Pancreas (tissue), 10 donors: ENCODE data around the gene IFNGR2. TPM values are rescaled to one million over a fixed set of nuclear protein-coding genes. Genes with fewer than 3 reads are reported as not detected.

Experiments used
- ATAC-seq, 4 donors: fragments of 200-7000 bp; cut with Tn5 transposase; one replicate each; pipeline versions ENCODE4 v1.8.0 to v1.9.1; 2020; ENCODE audit warnings: mild to moderate bottlenecking in 4 of 4, moderate library complexity in 4 of 4
- DNase-seq, 6 donors: peaks; one replicate each; pipeline ENCODE4 v3.0.0-alpha.2; 2020
- FAIRE-seq: peaks from 2 replicates; lab custom pipeline; 2012; peaks lifted over from hg19 to GRCh38; lab: Jason Lieb, UNC
- H3K27ac ChIP-seq, 4 donors: fragments of 200-600 bp; sonication (generic); 1 replicate in 3 of 4; 2 replicates in 1 of 4; pipeline versions ENCODE4 v1.5.0 to v1.8.0; 2020
- H3K27me3 ChIP-seq, 4 donors: fragments of 200-600 bp; one replicate each; pipeline ENCODE4 v1.8.0; 2021
- H3K36me3 ChIP-seq, 3 donors: fragments of 200-600 bp; sonication (generic) in 1 of 3; one replicate each; pipeline versions ENCODE4 v1.5.0 to v1.8.0; 2020 to 2021
- H3K4me1 ChIP-seq, 3 donors: fragments of 200-600 bp; one replicate each; pipeline ENCODE4 v1.8.0; 2021
- H3K4me3 ChIP-seq, 4 donors: fragments of 200-600 bp; sonication (generic) in 2 of 4; one replicate each; pipeline versions ENCODE4 v1.5.0 to v1.8.0; 2020 to 2021
- H3K9me3 ChIP-seq, 4 donors: fragments of 200-600 bp; one replicate each; pipeline ENCODE4 v1.8.0; 2021
- CTCF ChIP-seq, 4 donors: fragments of 200-600 bp; sonication (generic) in 3 of 4; IDR thresholded peaks; one replicate each; pipeline versions ENCODE4 v1.5.0 to v1.8.0; 2021; ENCODE audit warnings: antibody characterized with exemption in 4 of 4
- WGBS, 2 donors: extraction: QIAGEN DNeasy Blood & Tissue Kit; methylation state at CpG; one replicate each; pipeline ENCODE4 v1.1.7; 2013; 5-methylcytosine and 5-hydroxymethylcytosine counted together
- intact Hi-C, 3 donors: fragments of 100-400 bp; cut with DNase I; formaldehyde crosslinking; loops; one replicate each; pipeline versions ENCODE4 v1.11.1 to v1.14.2; 2022
- polyA plus RNA-seq, 2 donors: library from polyadenylated mRNA; stranded (reverse); fragments of 200-250 nt; gene quantifications; one replicate each; pipeline ENCODE4 v1.2.3, GENCODE V29; 2013
- total RNA-seq, 6 donors: library from RNA; stranded (reverse); fragmentation: NEBNext Ultra II Directional in 4 of 6; extraction: Animal tissue kit (Norgen Biotek cat#: 25700) in 4 of 6; gene quantifications; one replicate each; pipeline versions ENCODE4 v1.2.1 to v1.2.4, GENCODE V29; 2021 to 2023
- donor health status: healthy with polysubstance abuse.
- donor health status: DM: no; HTN: no; CAD: no; lungs with moderate emphysema.
- donor health status: DM: no; HTN: no; CAD: no.
- donor health status: control.
- donor health status: control.
- donor health status: Bipolar disorder and iron deficiency.
- donor health status: DM: yes; HTN: yes; CAD: no.
- donor health status: DM: no; HTN: no; CAD: no.
- donor health status: DM: no; HTN: no; CAD: no.
- donor health status: DM: yes; HTN: yes; CAD: no.

Gene IFNGR2
- total and polyA plus RNA-seq, 8 donors = 10.1 to 56.5 (median 19.9) TPM

- Histone ChIP-seq H3K27ac (no peak overlapping the region), H3K4me1 (peaks cover 0 to 6% (median 4%) of the 10 kb centered on the region in 3 donors), H3K36me3 (no peaks in the 10 kb centered on the region), H3K9me3 (no peaks in the 10 kb centered on the region), H3K4me3 (peak overlapping the region in 1 of 4 donors; percentile 90), H3K27me3 (no peaks in the 10 kb centered on the region)
- DNase-seq = no peak
- ATAC-seq = no peak
- no peak for FAIRE-seq
- TF ChIP-seq CTCF (IDR thresholded peaks at IDR 0.05) = no peak
- WGBS, 2 donors = 86 to 92% methylated on average over 9 of the region's 9 CpGs
- intact Hi-C loops = no loop called here
Measured at GRCh38 chr21:33481314-33481943, 78.2 kb downstream of the IFNGR2 start.

Other genes starting within 250 kb of the IFNGR2 start
- gene IFNAR2, start 173.5 kb upstream of the IFNGR2 start, total RNA-seq = 10 to 100 TPM in 2 of 6 donors, 1 to 10 TPM in 4; 4.0 to 26.8 (median 7.9) TPM
- gene IFNAR2, start 173.5 kb upstream of the IFNGR2 start, polyA plus RNA-seq = 1 to 10 TPM; 7.8 to 8.2 TPM
- gene IL10RB, start 137.0 kb upstream of the IFNGR2 start, total RNA-seq = 10 to 100 TPM; 11.9 to 25.1 (median 14.8) TPM
- 10 to 100 TPM; 12.2 to 14.8 TPM for gene IL10RB, start 137.0 kb upstream of the IFNGR2 start, polyA plus RNA-seq
- gene IFNAR1, start 78.4 kb upstream of the IFNGR2 start, total RNA-seq = 10 to 100 TPM; 21.4 to 48.5 (median 27.6) TPM
- gene IFNAR1, start 78.4 kb upstream of the IFNGR2 start, polyA plus RNA-seq = 1 to 10 TPM; 7.5 to 9.6 TPM
- 10 to 100 TPM; 11.5 to 31.1 (median 16.7) TPM for gene TMEM50B, start 76.6 kb downstream of the IFNGR2 start, total RNA-seq
- gene TMEM50B, start 76.6 kb downstream of the IFNGR2 start, polyA plus RNA-seq = 10 to 100 TPM; 59.3 to 96.1 TPM
- 1 to 10 TPM in 4 of 6 donors, under 1 TPM in 2; 0.73 to 2.0 (median 1.2) TPM for gene DNAJC28, start 88.3 kb downstream of the IFNGR2 start, total RNA-seq
- 1 to 10 TPM; 1.1 to 1.6 TPM for gene DNAJC28, start 88.3 kb downstream of the IFNGR2 start, polyA plus RNA-seq
- 10 to 100 TPM; 20.6 to 37.9 (median 34.4) TPM for gene GART, start 138.7 kb downstream of the IFNGR2 start, total RNA-seq
- gene GART, start 138.7 kb downstream of the IFNGR2 start, polyA plus RNA-seq = 10 to 100 TPM; 10.3 to 17.8 TPM
- gene SON, start 139.6 kb downstream of the IFNGR2 start, total RNA-seq = 100 to 1,000 TPM in 3 of 6 donors, 10 to 100 TPM in 3; 82.5 to 154 (median 102) TPM
- gene SON, start 139.6 kb downstream of the IFNGR2 start, polyA plus RNA-seq = 100 to 1,000 TPM in 1 of 2 donors, 10 to 100 TPM in 1; 86.7 to 205 TPM
- gene DONSON, start 185.3 kb downstream of the IFNGR2 start, total RNA-seq = 1 to 10 TPM; 2.4 to 5.3 (median 3.0) TPM
- gene DONSON, start 185.3 kb downstream of the IFNGR2 start, polyA plus RNA-seq = 10 to 100 TPM in 1 of 2 donors, 1 to 10 TPM in 1; 6.7 to 11.1 TPM
- gene CRYZL1, start 238.3 kb downstream of the IFNGR2 start, total RNA-seq = 10 to 100 TPM in 5 of 6 donors, 1 to 10 TPM in 1; 8.5 to 18.0 (median 13.9) TPM
- 10 to 100 TPM; 12.2 to 23.0 TPM for gene CRYZL1, start 238.3 kb downstream of the IFNGR2 start, polyA plus RNA-seq
- gene ITSN1, start 239.1 kb downstream of the IFNGR2 start, total RNA-seq = 10 to 100 TPM in 2 of 6 donors, 1 to 10 TPM in 4; 3.5 to 19.4 (median 7.5) TPM
- gene ITSN1, start 239.1 kb downstream of the IFNGR2 start, polyA plus RNA-seq = 1 to 10 TPM; 4.1 to 6.5 TPM